Measurements from ENCODE around the gene TCIRG1. TPM values are rescaled to one million over a fixed set of nuclear protein-coding genes. Genes with fewer than 3 reads are reported as not detected.

Gene TCIRG1
- total RNA-seq, 4 donors from 2014 or later, result 29.6 to 57.1 (median 34.8) TPM

DNA sequence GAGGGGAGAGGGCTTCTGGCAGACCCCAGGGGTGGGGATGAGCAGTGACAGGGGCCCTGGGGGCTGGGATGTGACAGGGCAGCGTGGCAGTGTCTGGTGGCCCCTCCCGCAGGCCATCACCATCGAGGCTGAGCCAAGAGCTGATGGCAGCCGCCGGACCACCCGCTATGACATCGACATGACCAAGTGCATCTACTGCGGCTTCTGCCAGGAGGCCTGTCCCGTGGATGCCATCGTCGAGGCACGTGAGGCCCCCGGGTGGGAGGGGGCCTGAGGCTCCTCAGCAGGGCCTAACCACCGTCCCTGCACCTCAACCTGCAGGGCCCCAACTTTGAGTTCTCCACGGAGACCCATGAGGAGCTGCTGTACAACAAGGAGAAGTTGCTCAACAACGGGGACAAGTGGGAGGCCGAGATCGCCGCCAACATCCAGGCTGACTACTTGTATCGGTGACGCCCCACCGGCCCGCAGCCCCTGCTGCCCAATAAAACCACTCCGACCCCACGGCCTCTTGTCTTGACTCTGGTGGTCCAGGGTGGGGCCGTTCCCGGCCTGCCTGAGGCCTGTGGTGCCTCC, 2.6 kb upstream of the TCIRG1 start:
- intact Hi-C loops (cut with DNase I; ENCODE audit: low total_unique reads), result no loop called here
- 81 to 82% methylated on average over 8 to 26 of the region's 27 CpGs for WGBS, 2 donors
- H3K4me3 ChIP-seq (ENCODE audit: low read depth, poor library complexity, severe bottlenecking), result no peak overlapping the region
- TF ChIP-seq, protein P1, sequence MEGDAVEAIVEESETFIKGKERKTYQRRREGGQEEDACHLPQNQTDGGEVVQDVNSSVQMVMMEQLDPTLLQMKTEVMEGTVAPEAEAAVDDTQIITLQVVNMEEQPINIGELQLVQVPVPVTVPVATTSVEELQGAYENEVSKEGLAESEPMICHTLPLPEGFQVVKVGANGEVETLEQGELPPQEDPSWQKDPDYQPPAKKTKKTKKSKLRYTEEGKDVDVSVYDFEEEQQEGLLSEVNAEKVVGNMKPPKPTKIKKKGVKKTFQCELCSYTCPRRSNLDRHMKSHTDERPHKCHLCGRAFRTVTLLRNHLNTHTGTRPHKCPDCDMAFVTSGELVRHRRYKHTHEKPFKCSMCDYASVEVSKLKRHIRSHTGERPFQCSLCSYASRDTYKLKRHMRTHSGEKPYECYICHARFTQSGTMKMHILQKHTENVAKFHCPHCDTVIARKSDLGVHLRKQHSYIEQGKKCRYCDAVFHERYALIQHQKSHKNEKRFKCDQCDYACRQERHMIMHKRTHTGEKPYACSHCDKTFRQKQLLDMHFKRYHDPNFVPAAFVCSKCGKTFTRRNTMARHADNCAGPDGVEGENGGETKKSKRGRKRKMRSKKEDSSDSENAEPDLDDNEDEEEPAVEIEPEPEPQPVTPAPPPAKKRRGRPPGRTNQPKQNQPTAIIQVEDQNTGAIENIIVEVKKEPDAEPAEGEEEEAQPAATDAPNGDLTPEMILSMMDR (IDR thresholded peaks at IDR 0.05), result no peak
- no peak for TF ChIP-seq POLR2A (IDR thresholded peaks at IDR 0.05)
- no peak for DNase-seq (ENCODE audit: low spot score in 2 of 2)

DNA sequence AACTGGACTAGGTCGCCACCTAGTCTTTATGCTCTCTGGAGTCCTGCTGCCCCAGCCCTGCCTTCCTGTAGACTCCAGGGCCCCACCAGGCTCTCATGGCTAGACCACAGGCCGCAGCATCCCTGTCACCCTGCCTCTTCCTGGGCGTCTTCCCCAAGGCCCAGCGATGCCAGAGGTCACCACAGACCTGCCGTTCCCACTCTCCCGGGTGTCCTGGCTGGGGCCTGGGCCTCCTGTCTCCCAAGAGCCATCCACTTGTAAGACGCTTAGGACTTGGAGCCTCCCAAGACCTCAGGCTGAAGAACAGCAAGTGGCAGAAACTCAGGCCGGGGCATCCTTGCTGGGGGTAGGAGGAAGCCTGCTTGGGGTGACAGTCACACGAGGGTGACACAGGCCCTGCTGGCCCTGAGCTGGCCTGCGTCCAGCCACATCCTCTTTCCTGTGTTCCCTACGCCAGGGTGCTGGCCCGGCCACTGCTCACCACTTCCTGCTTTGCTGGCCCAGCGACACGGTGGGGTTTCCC, 2.0 kb upstream of the TCIRG1 start:
- no peak overlapping the region for H3K4me3 ChIP-seq (ENCODE audit: low read depth, poor library complexity, severe bottlenecking)
- DNase-seq (ENCODE audit: low spot score in 2 of 2), result peak in 1 of 2 donors; percentile 64
- TF ChIP-seq POLR2A (IDR thresholded peaks at IDR 0.05), result no peak
- TF ChIP-seq, protein P1 (IDR thresholded peaks at IDR 0.05), result no peak
- WGBS, 2 donors, result 60 to 68% methylated on average over 12 to 14 of the region's 14 CpGs
- intact Hi-C loops (cut with DNase I; ENCODE audit: low total_unique reads), result no loop called here

DNA sequence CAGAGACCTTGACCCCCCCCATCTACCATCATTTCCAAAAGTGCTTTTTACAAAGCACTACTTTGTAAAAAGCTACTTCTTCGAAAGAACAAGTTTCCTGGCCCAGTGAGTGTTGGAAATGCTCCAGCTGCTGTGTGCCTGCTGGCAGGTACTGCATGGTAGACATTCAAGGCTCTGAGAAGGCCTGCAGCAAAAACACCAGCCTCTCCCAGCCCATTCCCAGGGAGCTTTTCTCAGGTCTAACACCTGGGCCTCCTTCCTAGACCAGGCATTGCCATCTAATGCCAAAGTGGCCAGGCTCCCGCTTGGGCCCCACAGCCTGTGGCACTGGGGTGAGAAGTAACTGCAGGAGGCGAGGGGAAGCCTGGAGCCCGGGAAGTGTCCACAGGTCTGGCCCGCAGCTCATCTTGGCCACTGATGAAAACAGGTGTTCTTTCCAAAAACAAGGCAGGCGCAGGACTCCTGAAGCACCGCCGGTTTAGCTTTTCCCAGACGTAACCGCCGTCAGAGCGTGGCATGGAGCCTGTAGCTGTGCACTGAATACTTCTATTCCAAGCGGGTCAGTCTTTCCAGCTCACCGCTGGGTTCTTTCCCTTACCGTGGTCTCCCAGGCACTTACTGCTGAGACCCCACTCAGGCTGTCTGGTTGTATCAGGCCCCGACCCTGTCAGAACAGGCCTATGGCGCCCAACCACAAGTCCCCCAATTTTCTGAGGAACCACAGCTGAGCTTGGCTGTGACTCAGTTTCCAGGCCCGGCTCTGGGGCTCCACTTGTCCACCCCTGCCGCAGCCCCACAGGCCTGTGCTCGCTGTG, 1.2 kb upstream of the TCIRG1 start:
- H3K4me3 ChIP-seq (ENCODE audit: low read depth, poor library complexity, severe bottlenecking), result no peak overlapping the region
- TF ChIP-seq, protein P1 (IDR thresholded peaks at IDR 0.05), result no peak
- no peak for TF ChIP-seq POLR2A (IDR thresholded peaks at IDR 0.05)
- intact Hi-C loops (cut with DNase I; ENCODE audit: low total_unique reads), result no loop called here
- 67 to 81% methylated on average over 16 to 18 of the region's 20 CpGs for WGBS, 2 donors
- DNase-seq (ENCODE audit: low spot score in 2 of 2), result no peak

DNA sequence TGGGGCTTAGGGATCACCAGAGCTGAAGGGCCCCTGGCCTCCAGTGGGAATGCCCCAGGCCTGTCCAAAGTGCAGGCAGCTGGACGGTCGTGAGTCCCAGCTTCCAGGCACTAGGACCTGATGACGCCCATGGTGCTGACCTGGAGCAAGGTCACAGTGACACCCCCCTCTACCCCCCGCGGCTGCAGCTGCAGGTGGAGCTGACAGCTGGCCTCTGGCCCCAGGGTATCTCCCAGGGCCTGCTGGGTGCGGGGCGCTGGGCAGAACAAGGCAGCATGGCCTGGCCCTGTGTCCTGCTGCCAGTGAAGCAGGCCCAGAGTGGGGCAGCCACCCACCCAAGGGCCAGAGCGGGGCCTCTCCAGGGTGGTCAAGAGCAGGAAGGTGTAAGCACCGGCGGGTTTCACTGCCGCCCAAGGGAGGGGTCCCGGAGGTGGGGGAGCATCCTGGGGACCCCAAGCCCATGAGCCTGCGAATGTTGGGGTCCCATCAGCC, 553 bp upstream of the TCIRG1 start:
- WGBS, 2 donors, result 32 to 43% methylated on average over 11 to 12 of the region's 13 CpGs
- intact Hi-C loops (cut with DNase I; ENCODE audit: low total_unique reads), result no loop called here
- TF ChIP-seq, protein P1 (IDR thresholded peaks at IDR 0.05), result no peak
- TF ChIP-seq POLR2A (IDR thresholded peaks at IDR 0.05), result no peak
- no peak for DNase-seq (ENCODE audit: low spot score in 2 of 2)
- H3K4me3 ChIP-seq (ENCODE audit: low read depth, poor library complexity, severe bottlenecking), result no peak overlapping the region

DNA sequence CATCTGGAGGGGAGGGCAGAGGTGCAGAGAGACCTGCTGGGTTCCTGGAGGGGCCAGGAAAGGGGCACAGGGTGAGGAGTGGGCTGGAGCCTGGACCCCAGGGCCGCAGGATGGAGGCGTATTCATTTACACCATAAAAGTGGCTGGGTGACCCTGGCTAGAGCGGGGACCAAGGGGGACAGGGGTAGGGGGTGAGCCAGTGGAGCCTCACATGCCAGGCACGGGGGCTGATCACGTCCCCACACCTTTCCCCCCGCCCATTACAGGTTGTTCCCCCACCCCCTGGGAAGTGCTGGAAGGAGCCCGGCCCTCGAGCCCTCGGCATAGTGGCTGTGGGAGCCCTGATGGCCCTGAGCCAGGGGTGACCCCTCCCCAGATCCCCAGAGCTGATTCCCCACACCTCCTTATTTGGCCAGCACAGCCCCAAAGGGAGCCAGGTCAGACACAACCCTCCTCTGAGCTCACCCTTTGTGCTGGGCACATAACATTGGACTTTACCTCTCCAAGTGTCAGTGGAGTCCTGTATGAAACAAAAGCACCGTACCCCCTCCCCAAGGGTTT, 781 bp downstream of the TCIRG1 start:
- WGBS, 2 donors, result 29 to 32% methylated on average over 8 to 10 of the region's 10 CpGs
- intact Hi-C loops (cut with DNase I; ENCODE audit: low total_unique reads), result no loop called here
- TF ChIP-seq, protein P1 (IDR thresholded peaks at IDR 0.05), result no peak
- TF ChIP-seq POLR2A (IDR thresholded peaks at IDR 0.05), result no peak
- DNase-seq (ENCODE audit: low spot score in 2 of 2), result no peak
- H3K4me3 ChIP-seq (ENCODE audit: low read depth, poor library complexity, severe bottlenecking), result peak overlapping the region; percentile 60

All from lower leg skin (tissue), 4 donors.